GM19239 (cell line): ENCODE results near the gene PLA2G2E.
"Not testable (repeated sequence)": the region's sequence is repeated elsewhere in the genome, so short reads cannot be mapped to it uniquely, and the experiment has no call there.

Experiments
- DNase-seq: peaks from one replicate; pipeline ENCODE4 v3.0.0; 2011; ENCODE audit warnings: low spot score; ENCODE audit not compliant: insufficient read length
- FAIRE-seq: peaks from 2 replicates; lab custom pipeline; 2011; peaks lifted over from hg19 to GRCh38; lab: Jason Lieb, UNC

The PLA2G2E gene

DNA sequence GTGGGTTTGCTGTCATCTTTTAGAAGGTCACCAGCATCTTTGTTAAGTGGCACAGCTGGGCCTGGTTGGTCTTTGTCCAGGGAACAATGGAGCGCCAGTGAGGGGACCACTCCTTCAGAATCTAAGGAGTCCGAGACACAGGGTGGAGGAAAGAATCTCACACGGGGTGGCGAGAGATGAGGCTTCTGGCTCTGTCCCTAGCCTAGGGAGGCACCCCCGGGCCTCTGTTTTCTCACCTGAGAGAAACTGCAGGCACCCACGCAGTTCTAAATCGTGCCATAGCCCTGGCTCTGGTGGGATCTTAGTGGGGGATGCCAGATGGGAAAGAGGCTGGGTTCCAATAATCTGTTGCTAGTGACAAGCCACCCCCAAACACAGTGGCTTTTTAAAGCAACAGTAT, 10.9 kb upstream of the PLA2G2E start:
- FAIRE-seq (no peak), DNase-seq (no peak)

DNA sequence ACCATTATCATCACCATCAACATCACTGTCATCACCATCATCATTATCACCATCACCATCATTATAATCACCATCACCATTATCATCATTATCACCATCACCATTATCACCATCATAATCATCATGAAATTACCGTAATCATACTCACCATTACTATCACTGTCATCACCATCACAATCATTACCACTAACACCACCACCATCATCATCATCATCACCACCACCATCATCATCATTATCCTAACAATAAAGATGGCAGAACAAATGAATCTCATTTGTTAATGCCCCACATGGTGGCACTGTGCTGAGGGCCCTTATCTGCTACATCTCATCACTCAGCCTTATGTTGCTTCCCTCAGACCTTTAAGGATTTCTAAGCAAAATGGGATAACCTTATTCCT, 9.4 kb upstream of the PLA2G2E start:
- DNase-seq (no peak), FAIRE-seq (no peak)

GRCh38 chr1:19927130-19927421, 3.7 kb upstream of the PLA2G2E start:
- not testable (repeated sequence) for FAIRE-seq, DNase-seq

DNA sequence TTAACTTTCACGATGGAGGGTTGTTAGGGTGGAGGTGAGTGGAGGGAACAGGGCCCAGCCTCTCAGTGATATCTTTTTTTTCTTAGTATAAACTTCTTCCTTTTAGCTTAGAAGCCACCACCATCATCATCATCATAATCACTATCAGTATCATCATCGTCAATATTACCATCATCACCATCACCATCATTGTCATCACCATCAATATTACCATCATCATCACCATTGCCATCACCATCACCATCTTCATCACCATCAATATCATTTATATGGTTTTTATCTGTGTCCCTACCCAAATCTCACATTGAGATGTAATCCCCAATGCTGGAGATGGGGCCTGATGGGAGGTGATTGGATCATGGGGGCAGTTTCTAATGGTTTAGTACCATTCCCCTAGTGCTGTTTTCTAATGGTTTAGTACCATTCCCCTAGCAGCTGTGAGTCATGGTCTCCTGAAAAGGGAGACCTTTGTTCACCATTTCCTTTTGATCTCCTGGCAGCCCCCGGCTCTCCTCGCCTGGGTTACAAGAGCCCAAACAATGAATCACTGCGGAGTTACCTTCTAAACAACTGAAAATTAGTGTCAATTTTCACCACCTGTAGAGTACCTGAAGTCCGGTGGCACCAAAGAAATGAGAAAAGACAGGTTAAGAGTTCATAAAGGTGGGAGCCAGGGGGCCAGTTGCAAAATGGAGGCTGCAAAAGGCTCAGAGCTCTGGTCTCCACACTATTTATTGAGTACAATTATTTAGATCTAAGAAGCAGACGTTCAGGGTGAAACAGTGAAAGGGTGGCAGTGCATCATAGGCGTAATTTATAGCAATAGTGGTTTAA, 3.1 kb upstream of the PLA2G2E start:
- DNase-seq, result no peak
- FAIRE-seq, result no peak

- DNase-seq (no peak), FAIRE-seq (no peak)
Measured at GRCh38 chr1:19925342-19926070, 2.1 kb upstream of the PLA2G2E start.

DNA sequence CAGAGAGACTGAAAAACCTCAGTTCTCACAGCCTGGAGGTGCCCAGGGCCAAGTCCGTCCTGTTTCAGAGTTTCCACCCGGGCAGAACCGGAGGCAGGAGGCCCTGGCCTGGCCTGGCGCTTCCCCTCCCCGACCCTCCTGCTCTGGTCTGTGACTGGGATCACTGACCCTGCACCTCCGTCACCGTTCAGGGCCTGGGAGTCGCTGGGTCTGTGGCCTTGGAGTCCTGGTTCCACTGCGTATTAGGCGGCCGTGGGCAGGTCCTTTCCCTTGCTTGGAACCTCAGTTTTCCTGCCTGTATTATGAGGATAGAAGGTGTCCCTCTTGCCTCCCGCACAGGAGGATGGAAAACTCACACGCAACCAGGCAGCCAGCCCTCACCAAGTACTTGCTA, 533 bp upstream of the PLA2G2E start:
- no peak for FAIRE-seq

DNA sequence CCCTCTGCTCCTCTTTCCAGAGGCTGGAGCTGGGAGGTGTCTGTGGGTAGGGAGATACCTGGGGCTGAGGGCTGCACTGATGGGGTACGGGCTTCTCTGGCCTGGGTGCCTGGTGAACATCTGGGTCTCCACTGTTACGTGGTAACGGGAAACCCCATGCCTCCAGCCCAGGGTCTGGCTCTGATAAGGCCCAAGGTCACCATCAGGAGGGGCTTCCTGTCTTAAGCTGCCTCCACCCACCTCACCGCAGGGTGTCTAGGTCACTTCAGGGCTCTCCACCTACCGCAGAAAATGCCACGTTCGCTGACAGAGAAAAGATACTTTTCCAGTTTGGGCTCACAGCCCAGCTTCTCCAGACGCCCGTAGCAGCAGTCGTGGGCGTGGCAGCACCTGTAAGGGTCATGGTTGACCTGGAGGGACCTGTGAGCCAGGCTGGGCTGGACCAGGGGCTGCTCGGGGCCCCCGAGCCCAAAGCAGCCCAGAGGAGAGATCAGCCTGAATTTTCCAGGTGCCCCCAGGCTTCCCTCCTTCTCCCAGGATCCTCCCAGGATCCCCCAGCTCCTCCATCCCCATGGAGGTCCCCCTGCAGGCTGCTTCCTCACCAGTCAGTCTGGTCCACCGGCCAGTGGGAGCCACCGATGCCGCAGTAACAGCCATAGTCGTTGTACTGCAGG, 1.3 kb downstream of the PLA2G2E start:
- FAIRE-seq, result no peak

More for the DNA sequence above, 533 bp upstream of the PLA2G2E start:
- DNase-seq, result no peak

DNA sequence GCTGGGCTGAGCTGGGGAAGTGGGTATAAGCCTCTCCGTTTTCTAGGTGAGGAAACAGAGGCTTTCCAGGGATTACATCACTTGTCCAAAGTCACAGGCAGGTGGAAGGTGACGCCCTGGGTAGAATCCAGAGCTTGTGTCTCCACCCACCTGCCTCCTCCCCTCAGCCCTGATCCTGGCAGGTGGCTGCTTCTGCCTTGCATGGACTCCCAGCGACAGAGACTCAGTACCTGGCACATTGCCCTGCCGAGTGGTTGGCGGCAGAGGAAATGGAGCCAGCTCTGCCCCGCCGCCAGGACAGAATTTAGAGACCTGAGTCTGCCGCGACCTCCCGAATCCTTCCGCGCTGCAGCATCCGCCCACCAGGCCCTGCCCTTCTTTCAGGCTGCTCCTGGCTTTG, 2.1 kb downstream of the PLA2G2E start:
- FAIRE-seq, result no peak

More for the DNA sequence above, 1.3 kb downstream of the PLA2G2E start:
- no peak for DNase-seq

GRCh38 chr1:19920132-19920710, 3.2 kb downstream of the PLA2G2E start:
- no peak for DNase-seq
- FAIRE-seq, result no peak

More for the DNA sequence above, 2.1 kb downstream of the PLA2G2E start:
- DNase-seq, result no peak

- FAIRE-seq (peak; percentile 97), DNase-seq (peak; percentile 90)
Measured at GRCh38 chr1:19918057-19918456, 5.4 kb downstream of the PLA2G2E start.

- FAIRE-seq, result no peak
- no peak for DNase-seq
Measured at GRCh38 chr1:19910650-19911049, 12.8 kb downstream of the PLA2G2E start.

DNA sequence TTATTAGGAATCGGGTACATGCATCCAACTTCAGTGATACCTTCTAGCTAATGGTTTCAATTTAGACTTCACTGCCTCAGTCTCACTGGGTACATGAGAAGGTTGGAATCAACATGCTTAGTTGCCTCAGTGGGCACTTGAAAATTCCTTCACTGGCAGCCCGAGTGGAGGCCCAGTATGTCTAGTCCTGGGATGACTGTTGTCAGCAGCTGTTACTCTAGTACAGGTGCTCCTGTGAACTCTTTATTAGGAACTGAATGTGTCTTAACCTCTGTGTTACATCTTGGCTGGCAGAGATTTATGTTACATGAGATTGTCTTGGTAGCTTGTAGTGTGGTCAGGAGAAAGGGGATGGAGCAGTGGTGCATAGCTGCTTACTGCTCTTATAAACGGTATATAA, 13.4 kb downstream of the PLA2G2E start:
- no peak for FAIRE-seq
- DNase-seq, result no peak

GRCh38 chr1:19909392-19909791, 14.0 kb downstream of the PLA2G2E start:
- no peak for FAIRE-seq
- no peak for DNase-seq

- FAIRE-seq (no peak), DNase-seq (no peak)
Measured at GRCh38 chr1:19907456-19907855, 16.0 kb downstream of the PLA2G2E start.

DNA sequence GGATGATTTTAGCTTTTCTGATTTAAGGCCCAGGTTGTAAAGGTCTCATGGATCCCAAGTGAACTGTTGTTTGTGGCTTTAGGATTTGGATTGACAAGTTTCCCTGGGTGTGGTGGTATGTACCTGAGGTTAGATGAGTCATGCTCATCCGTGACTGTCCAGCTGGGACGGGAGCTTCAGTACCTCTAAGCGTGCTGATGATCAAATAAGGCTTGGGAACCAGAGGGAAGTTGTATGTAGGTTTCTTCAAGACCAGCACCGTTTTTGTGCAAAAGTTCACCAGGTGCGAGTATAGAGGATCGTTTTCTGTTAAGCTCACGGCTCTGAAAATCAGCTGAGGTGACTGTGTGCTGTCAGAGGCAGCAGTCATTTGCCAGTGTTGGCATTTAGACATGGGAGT, 19.8 kb downstream of the PLA2G2E start:
- DNase-seq (no peak), FAIRE-seq (no peak)

- DNase-seq (no peak), FAIRE-seq (no peak)
Measured at GRCh38 chr1:19901653-19902052, 21.8 kb downstream of the PLA2G2E start.

DNA sequence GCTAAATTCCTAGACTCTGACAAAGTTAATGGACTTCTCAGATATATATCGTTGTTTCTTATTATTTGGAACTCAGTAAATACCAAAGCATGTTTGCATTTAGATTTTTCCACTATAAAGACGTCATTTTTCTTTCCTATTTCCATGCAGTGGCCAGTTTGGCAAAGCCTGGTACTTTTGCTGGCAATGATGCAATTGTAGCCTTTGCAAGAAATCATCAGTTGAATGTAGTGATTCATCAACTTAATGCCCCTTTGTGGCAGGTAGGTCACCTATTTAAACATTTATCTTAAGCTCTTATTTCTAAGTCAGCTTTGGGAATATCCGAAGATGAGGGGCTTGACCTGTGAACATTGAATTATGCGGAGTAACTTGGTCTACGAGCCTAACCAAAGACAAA, 29.2 kb downstream of the PLA2G2E start:
- no peak for DNase-seq
- no peak for FAIRE-seq

DNA sequence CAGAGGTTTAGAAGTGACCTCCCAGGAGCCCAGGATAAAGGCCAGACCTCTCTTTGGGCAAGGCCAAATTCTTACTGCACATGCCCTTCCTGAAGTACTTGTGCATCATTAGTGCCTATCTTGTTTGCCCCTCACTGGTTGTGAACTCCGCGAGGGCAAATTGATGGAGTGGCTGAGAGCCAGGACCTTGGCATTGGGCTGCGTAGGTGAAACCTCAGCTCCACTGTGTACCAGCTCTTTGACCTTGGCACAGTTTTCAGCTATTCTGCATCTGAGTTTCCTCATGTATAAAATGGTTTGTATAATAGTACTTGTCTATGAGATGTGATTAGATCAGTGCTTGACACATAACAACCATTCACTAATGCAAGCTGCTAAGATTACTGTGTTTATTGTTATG, 29.7 kb downstream of the PLA2G2E start:
- DNase-seq (no peak), FAIRE-seq (no peak)

DNA sequence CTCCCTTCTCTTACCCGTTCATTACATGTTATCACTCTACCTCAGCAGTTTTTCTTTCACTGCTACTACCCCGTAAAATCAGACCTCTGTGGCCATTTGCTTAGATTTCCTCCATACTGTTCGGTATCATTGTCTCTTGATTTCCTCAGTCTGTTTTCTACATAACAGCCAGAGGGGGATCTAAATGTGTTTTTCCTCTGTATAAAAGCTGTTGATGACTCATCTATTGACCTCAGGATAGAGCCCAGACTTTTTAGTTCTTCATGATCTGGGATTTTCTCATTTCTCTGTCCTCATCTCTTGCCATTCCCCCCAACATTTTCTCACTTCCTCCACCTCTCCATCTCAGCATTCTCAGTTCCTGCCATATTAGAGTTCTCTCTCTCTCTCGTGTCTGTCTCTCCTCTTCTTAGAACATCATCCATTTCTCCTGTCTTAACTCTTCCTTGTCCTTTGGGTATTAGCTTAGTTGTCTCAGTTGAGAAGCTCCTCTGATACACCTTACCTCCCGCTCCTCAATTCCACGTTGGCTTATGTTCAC, 30.7 kb downstream of the PLA2G2E start:
- DNase-seq, result no peak

GRCh38 chr1:19892129-19892528, 31.3 kb downstream of the PLA2G2E start:
- no peak for DNase-seq
- no peak for FAIRE-seq

More for the DNA sequence above, 30.7 kb downstream of the PLA2G2E start:
- no peak for FAIRE-seq
